ENCODE data around the gene MESD. TPM values are rescaled to one million over a fixed set of nuclear protein-coding genes. Genes with fewer than 3 reads are reported as not detected.

MESD gene
- total RNA-seq, 1 experiment from 2014 or later: 28.2 TPM

- Histone ChIP-seq H3K27ac (ENCODE audit: low read length) (no peak overlapping the region), H3K27me3 (ENCODE audit: control insufficient read depth, insufficient read depth, low read length) (no peaks in the 10 kb centered on the region), H3K9me3 (ENCODE audit: control insufficient read depth, insufficient read depth, low read depth, low read length) (no peaks in the 10 kb centered on the region), H3K4me3 (ENCODE audit: low read depth in 2 of 2, low read length in 2 of 2) (no peak overlapping the region), H3K36me3 (ENCODE audit: control insufficient read depth, insufficient read depth, low read length) (no peaks in the 10 kb centered on the region), H3K4me1 (ENCODE audit: control insufficient read depth, insufficient read depth, low read length) (0 out of 2 replicates have a peak, but pooled peaks cover 3% of the 10 kb centered on the region)
- ChIA-PET POLR2A (no interaction called here), CTCF (no interaction called here)
- ATAC-seq: no peak
- no TSS peak for BruUV-seq (replicated peaks)
- TF ChIP-seq REST (IDR thresholded peaks at IDR 0.05; ENCODE audit: insufficient read depth in 1 of 2, low read depth in 2 of 2, low read length in 1 of 2): no peak
- no peak for TF ChIP-seq POLR2AphosphoS5 (IDR thresholded peaks at IDR 0.05; ENCODE audit: low read depth, low read length)
- TF ChIP-seq TCF7L2 (IDR thresholded peaks at IDR 0.05; ENCODE audit: low read depth, low read length): no peak
- no peak for TF ChIP-seq CTCF (IDR thresholded peaks at IDR 0.05)
- no peak for TF ChIP-seq SIN3A (IDR thresholded peaks at IDR 0.05; ENCODE audit: borderline replicate concordance, insufficient read depth, low read depth, low read length)
- no peak for DNase-seq (ENCODE audit: low read depth, low spot score)
- intact Hi-C loops (cut with micrococcal nuclease; ENCODE audit: unreplicated experiment): no loop called here
- in situ Hi-C loops (cut with HindIII; ENCODE audit: low pct_unique_long_range_greater_than_20kb, low sequenced_read_pairs): no loop called here
Observed at GRCh38 chr15:81024936-81025335, 35.3 kb upstream of the MESD start.

GRCh38 chr15:81024265-81024872, 34.8 kb upstream of the MESD start:
- Histone ChIP-seq H3K36me3 (ENCODE audit: control insufficient read depth, insufficient read depth, low read length) (no peaks in the 10 kb centered on the region), H3K9me3 (ENCODE audit: control insufficient read depth, insufficient read depth, low read depth, low read length) (no peaks in the 10 kb centered on the region), H3K4me1 (ENCODE audit: control insufficient read depth, insufficient read depth, low read length) (0 out of 2 replicates have a peak, but pooled peaks cover 3% of the 10 kb centered on the region), H3K27me3 (ENCODE audit: control insufficient read depth, insufficient read depth, low read length) (no peaks in the 10 kb centered on the region), H3K27ac (ENCODE audit: low read length) (no peak overlapping the region), H3K4me3 (ENCODE audit: low read depth in 2 of 2, low read length in 2 of 2) (no peak overlapping the region)
- ChIA-PET CTCF (no interaction called here), POLR2A (no interaction called here)
- intact Hi-C loops (cut with micrococcal nuclease; ENCODE audit: unreplicated experiment) (no loop called here), in situ Hi-C loops (cut with HindIII; ENCODE audit: low pct_unique_long_range_greater_than_20kb, low sequenced_read_pairs) (no loop called here)
- no peak for TF ChIP-seq SIN3A (IDR thresholded peaks at IDR 0.05; ENCODE audit: borderline replicate concordance, insufficient read depth, low read depth, low read length)
- no TSS peak for BruUV-seq (replicated peaks)
- ATAC-seq (no peak), DNase-seq (ENCODE audit: low read depth, low spot score) (no peak)

- Histone ChIP-seq H3K27ac (ENCODE audit: low read length) (no peak overlapping the region), H3K36me3 (ENCODE audit: control insufficient read depth, insufficient read depth, low read length) (no peaks in the 10 kb centered on the region), H3K4me3 (ENCODE audit: low read depth in 2 of 2, low read length in 2 of 2) (no peak overlapping the region), H3K4me1 (ENCODE audit: control insufficient read depth, insufficient read depth, low read length) (0 out of 2 replicates have a peak, but pooled peaks cover 3% of the 10 kb centered on the region), H3K27me3 (ENCODE audit: control insufficient read depth, insufficient read depth, low read length) (no peaks in the 10 kb centered on the region), H3K9me3 (ENCODE audit: control insufficient read depth, insufficient read depth, low read depth, low read length) (no peaks in the 10 kb centered on the region)
- TF ChIP-seq TCF7L2 (IDR thresholded peaks at IDR 0.05; ENCODE audit: low read depth, low read length) (no peak), CTCF (IDR thresholded peaks at IDR 0.05) (no peak), SIN3A (IDR thresholded peaks at IDR 0.05; ENCODE audit: borderline replicate concordance, insufficient read depth, low read depth, low read length) (no peak), POLR2AphosphoS5 (IDR thresholded peaks at IDR 0.05; ENCODE audit: low read depth, low read length) (no peak), REST (IDR thresholded peaks at IDR 0.05; ENCODE audit: insufficient read depth in 1 of 2, low read depth in 2 of 2, low read length in 1 of 2) (no peak)
- in situ Hi-C loops (cut with HindIII; ENCODE audit: low pct_unique_long_range_greater_than_20kb, low sequenced_read_pairs): no loop called here
- POLR2A ChIA-PET: no interaction called here
- ATAC-seq: no peak
- CTCF ChIA-PET: no interaction called here
- DNase-seq (ENCODE audit: low read depth, low spot score): no peak
- BruUV-seq (replicated peaks): no TSS peak
- intact Hi-C loops (cut with micrococcal nuclease; ENCODE audit: unreplicated experiment): no loop called here
Observed at GRCh38 chr15:81023483-81024264, 34.1 kb upstream of the MESD start.
